ENCODE measurements around the gene SCLY. TPM values are rescaled to one million over a fixed set of nuclear protein-coding genes. Genes with fewer than 3 reads are reported as not detected.

The SCLY gene
- total and polyA plus RNA-seq, 2 of the 8 experiments (the other 6 are each of a cell fraction or from before 2014, with no cell fraction given) = 79.0 to 79.5 TPM

DNA sequence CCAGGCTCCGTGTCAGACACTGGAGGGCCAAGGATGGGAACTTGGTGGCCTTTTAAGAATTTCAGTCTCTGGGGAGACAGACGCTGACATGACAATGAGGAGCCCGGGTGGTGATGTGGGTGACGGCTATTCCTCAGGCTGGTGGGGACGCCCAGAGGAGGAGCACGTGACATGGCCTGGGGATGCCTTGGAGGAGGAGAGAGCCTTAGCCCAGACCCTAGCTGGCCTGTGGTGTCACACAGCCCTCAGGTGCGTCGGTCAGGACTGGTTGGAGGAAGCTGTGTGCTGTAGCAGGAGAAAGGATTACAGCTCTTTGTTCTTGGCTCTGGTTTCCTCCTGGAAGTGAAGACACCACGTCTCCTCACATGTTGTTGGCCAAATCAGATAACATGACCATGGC is 40.0 kb upstream of the SCLY start:
- Histone ChIP-seq H3K79me2 (ENCODE audit: control insufficient read depth in 1 of 2, insufficient read depth in 2 of 2, low read length in 2 of 2) (no peaks in the 10 kb centered on the region), H2BK15ac (ENCODE audit: low read length) (no peak overlapping the region), H2AK5ac (ENCODE audit: low read depth, low read length) (no peak overlapping the region), H3K23me2 (ENCODE audit: low read depth, low read length) (no peaks in the 10 kb centered on the region), H3K79me1 (ENCODE audit: low read depth, low read length) (peaks cover 2% of the 10 kb centered on the region), H2AFZ (ENCODE audit: low read length) (no peak overlapping the region), H3K4me2 (ENCODE audit: insufficient read depth in 1 of 2, low read depth in 2 of 2, low read length in 2 of 2) (no peak overlapping the region), H4K91ac (replicated peaks; ENCODE audit: insufficient read length, low read length) (no peak overlapping the region), H3K14ac (ENCODE audit: insufficient read length) (no peak overlapping the region), H2BK12ac (ENCODE audit: low read depth, low read length) (no peak overlapping the region), H3K27ac (ENCODE audit: low read depth, low read length) (no peak overlapping the region), H3K4me1 (replicated peaks in 1 of 4; ENCODE audit: control insufficient read depth in 3 of 4, insufficient read depth in 4 of 4, low read length in 3 of 4) (no peaks in the 10 kb centered on the region), H2BK20ac (ENCODE audit: low read length) (no peak overlapping the region), H3K36me3 (ENCODE audit: control insufficient read depth in 2 of 4, insufficient read depth in 4 of 4, low read length in 3 of 4) (no peaks in the 10 kb centered on the region; a peak in 2 of 8 replicates), H3K18ac (ENCODE audit: extremely low read depth, low read length) (no peak overlapping the region), H3K4me3 (ENCODE audit: extremely low read depth in 1 of 4, insufficient read depth in 2 of 4, low read depth in 3 of 4, low read length in 4 of 4) (no peak overlapping the region), H3K23ac (ENCODE audit: insufficient read length) (no peak overlapping the region), H4K8ac (ENCODE audit: extremely low read depth, insufficient read depth, low read length) (no peak overlapping the region), H4K20me1 (replicated peaks in 1 of 2; ENCODE audit: control insufficient read depth in 1 of 2, insufficient read depth in 2 of 2, low read length in 2 of 2) (peaks cover 0 to 12% of the 10 kb centered on the region in 2 experiments), H3K9me3 (ENCODE audit: insufficient read depth in 2 of 2, low read depth in 1 of 2, low read length in 1 of 2) (no peaks in the 10 kb centered on the region), H2BK120ac (replicated peaks; ENCODE audit: low read depth, low read length) (no peak overlapping the region), H4K5ac (ENCODE audit: insufficient read length, low read depth, low read length) (no peak overlapping the region), H3K9ac (replicated peaks in 1 of 4; ENCODE audit: extremely low read depth in 1 of 4, low read depth in 3 of 4, low read length in 3 of 4) (no peak overlapping the region), H3K56ac (replicated peaks; ENCODE audit: insufficient read length, low read depth, low read length) (no peak overlapping the region), H3K27me3 (replicated peaks in 1 of 4; ENCODE audit: control insufficient read depth in 3 of 4, extremely low read depth in 1 of 4, insufficient read depth in 3 of 4, low read length in 3 of 4) (no peaks in the 10 kb centered on the region), H3K4ac (replicated peaks; ENCODE audit: insufficient read length, low read depth, low read length) (no peak overlapping the region), H2BK5ac (ENCODE audit: low read depth, low read length) (no peak overlapping the region)
- DNase-seq (ENCODE audit: low read depth in 1 of 2, low spot score in 2 of 2) = no peak
- FAIRE-seq = no peak
- WGBS, 2 experiments (ENCODE audit: extremely low coverage in 1 of 2, insufficient coverage in 1 of 2, insufficient read length in 1 of 2, insufficient replicate concordance in 2 of 2, low coverage in 1 of 2, low lambda C conversion rate in 2 of 2, missing lambda C conversion rate in 1 of 2) = 84% methylated on average over 9 of the region's 9 CpGs; no CpG with 5 or more reads in 1 of the 2 experiments
- POLR2A ChIA-PET (ENCODE audit: partially characterized antibody) = no interaction called here
- no peak for TF ChIP-seq TBP (IDR thresholded peaks at IDR 0.05; ENCODE audit: low read depth, low read length)
- no peak for TF ChIP-seq SP4 (IDR thresholded peaks at IDR 0.05; ENCODE audit: low read length)
- TF ChIP-seq JUND (IDR thresholded peaks at IDR 0.05; ENCODE audit: low read length) = no peak
- no peak for TF ChIP-seq RAD21 (IDR thresholded peaks at IDR 0.05 in 1 of 2, conservative IDR thresholded peaks at IDR 0.05 in 1 of 2; ENCODE audit: low read depth in 2 of 2, low read length in 2 of 2)
- TF ChIP-seq TAF7 (optimal IDR thresholded peaks at IDR 0.05; ENCODE audit: borderline replicate concordance, low read depth, low read length) = no peak
- TF ChIP-seq GABPA (IDR thresholded peaks at IDR 0.05; ENCODE audit: borderline replicate concordance, insufficient read depth, low read length) = no peak
- no peak for TF ChIP-seq SRF (IDR thresholded peaks at IDR 0.05; ENCODE audit: low read depth, low read length)
- TF ChIP-seq SIX5 (IDR thresholded peaks at IDR 0.05; ENCODE audit: low read depth, low read length) = no peak
- TF ChIP-seq JUN (IDR thresholded peaks at IDR 0.05; ENCODE audit: low read depth, low read length) = no peak
- TF ChIP-seq KDM1A (IDR thresholded peaks at IDR 0.05; ENCODE audit: borderline replicate concordance, low read length) = no peak
- no peak for TF ChIP-seq EP300 (IDR thresholded peaks at IDR 0.05; ENCODE audit: borderline replicate concordance in 1 of 2, low read depth in 2 of 2, low read length in 2 of 2)
- CTCF ChIA-PET (ENCODE audit: partially characterized antibody) = no interaction called here
